ENCODE measurements around the gene USP6NL.
"Not testable (repeated sequence)": the region's sequence is repeated elsewhere in the genome, so short reads cannot be mapped to it uniquely, and the experiment has no call there.

Gene USP6NL

DNA sequence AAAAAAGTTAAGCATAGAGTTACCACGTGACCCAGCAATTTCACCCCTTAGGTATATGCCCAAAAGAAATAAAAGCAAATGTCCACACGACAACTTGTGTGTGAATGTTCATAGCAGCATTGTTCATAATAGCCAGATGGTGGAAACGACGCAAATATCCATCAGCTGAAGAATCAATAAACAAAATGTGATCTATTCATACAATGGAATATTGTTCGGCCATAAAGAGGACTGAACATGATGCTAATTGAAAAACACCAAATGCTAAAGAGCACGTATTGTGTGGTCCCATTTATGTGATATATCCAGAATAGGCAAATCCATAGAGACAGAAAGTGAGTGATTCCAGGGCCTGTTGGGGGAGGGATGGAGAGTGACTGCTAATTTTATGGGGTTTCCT is 18.3 kb upstream of the USP6NL start:
- TF ChIP-seq, protein P1, sequence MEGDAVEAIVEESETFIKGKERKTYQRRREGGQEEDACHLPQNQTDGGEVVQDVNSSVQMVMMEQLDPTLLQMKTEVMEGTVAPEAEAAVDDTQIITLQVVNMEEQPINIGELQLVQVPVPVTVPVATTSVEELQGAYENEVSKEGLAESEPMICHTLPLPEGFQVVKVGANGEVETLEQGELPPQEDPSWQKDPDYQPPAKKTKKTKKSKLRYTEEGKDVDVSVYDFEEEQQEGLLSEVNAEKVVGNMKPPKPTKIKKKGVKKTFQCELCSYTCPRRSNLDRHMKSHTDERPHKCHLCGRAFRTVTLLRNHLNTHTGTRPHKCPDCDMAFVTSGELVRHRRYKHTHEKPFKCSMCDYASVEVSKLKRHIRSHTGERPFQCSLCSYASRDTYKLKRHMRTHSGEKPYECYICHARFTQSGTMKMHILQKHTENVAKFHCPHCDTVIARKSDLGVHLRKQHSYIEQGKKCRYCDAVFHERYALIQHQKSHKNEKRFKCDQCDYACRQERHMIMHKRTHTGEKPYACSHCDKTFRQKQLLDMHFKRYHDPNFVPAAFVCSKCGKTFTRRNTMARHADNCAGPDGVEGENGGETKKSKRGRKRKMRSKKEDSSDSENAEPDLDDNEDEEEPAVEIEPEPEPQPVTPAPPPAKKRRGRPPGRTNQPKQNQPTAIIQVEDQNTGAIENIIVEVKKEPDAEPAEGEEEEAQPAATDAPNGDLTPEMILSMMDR (IDR thresholded peaks at IDR 0.05; ENCODE audit: insufficient read depth, low read length, poor library complexity, severe bottlenecking) = no peak
- Histone ChIP-seq H3K27me3 (replicated peaks; ENCODE audit: control insufficient read depth, insufficient read depth, low read length) (no peaks in the 10 kb centered on the region), H3K36me3 (ENCODE audit: control insufficient read depth, insufficient read depth, low read length) (no peaks in the 10 kb centered on the region), H3K4me3 (replicated peaks; ENCODE audit: low read depth, low read length) (no peak overlapping the region)
- DNase-seq (ENCODE audit: extremely low read depth, insufficient read length) = no peak

DNA sequence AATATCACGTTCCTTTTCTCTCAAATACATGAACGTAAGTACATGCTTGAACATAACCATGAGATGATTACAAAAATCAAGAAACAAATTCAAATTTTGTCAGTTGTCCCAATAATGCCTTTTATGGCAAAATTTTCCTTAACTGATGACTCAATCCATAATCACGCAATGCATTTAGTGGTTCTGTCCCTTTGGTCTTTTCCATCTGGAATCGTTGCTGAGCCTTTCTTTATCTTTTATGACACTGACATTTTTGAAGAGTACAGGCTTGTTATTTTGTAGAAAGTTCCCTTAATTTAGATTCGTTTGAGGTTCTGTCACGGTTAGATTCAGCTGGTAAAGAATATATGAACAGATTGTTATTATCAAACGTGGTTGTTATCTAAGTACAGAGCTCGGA is 16.5 kb upstream of the USP6NL start:
- H3K27me3 ChIP-seq (replicated peaks; ENCODE audit: control insufficient read depth, insufficient read depth, low read length); H3K36me3 ChIP-seq (ENCODE audit: control insufficient read depth, insufficient read depth, low read length); H3K4me3 ChIP-seq (replicated peaks; ENCODE audit: low read depth, low read length); DNase-seq (ENCODE audit: extremely low read depth, insufficient read length): not testable (repeated sequence)

DNA sequence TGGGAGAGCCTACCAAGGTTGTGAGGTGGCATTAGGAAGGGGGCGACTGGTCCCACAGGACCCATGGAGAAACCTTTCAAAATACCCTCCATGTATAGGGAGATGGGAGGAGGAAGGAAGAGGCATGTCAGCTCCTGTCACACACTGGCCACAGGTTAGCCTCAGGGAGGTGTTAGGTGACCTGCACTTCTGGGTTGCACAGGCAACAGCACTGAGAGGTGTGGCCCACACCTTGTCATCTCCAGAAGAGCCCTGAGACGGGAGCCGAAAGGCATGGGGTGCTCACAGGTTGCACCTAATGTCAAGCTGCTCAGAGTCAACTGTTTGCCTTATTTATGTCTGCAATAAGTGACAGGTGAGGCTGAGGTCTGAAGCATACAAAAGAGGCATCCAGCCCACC is 14.6 kb upstream of the USP6NL start:
- H3K36me3 ChIP-seq (ENCODE audit: control insufficient read depth, insufficient read depth, low read length) = no peaks in the 10 kb centered on the region
- no peaks in the 10 kb centered on the region for H3K27me3 ChIP-seq (replicated peaks; ENCODE audit: control insufficient read depth, insufficient read depth, low read length)
- no peak for DNase-seq (ENCODE audit: extremely low read depth, insufficient read length)
- TF ChIP-seq, protein P1 (IDR thresholded peaks at IDR 0.05; ENCODE audit: insufficient read depth, low read length, poor library complexity, severe bottlenecking) = no peak
- H3K4me3 ChIP-seq (replicated peaks; ENCODE audit: low read depth, low read length) = no peak overlapping the region

DNA sequence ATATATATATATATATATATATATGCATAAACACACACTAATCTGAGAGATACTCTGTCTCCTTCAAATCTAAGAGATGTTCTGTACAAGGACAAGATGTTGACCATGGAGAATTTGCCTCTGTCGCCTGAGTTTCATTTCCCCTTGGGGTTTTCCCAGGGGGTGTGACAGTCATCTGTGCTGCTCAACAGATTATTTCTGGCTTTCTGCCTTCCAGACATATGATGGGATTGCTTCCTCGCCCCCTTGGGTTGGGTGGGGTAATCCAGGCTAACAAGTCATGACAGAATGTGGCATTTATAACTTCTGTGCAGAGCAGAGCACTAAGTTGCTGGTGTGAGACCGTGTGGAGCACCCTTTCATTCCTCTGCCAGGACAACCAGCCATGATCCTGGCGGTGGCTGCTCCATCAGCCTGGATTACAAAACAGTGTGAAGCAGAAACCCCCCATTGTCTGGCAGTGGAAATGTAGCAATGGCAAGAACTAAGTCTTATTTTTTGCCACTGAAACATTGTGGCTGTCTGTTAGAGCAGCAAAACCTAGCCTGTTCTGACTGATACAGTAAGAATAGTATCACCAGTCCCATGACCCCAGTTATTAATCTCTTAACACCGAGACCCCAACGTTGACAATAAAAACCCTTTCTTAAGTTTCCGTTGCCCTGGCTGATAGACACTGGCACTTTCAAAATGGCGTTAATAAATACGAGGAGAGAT is 13.7 kb upstream of the USP6NL start:
- H3K4me3 ChIP-seq (replicated peaks; ENCODE audit: low read depth, low read length) = no peak overlapping the region
- no peaks in the 10 kb centered on the region for H3K36me3 ChIP-seq (ENCODE audit: control insufficient read depth, insufficient read depth, low read length)
- H3K27me3 ChIP-seq (replicated peaks; ENCODE audit: control insufficient read depth, insufficient read depth, low read length) = no peaks in the 10 kb centered on the region
- TF ChIP-seq, protein P1 (IDR thresholded peaks at IDR 0.05; ENCODE audit: insufficient read depth, low read length, poor library complexity, severe bottlenecking) = no peak
- no peak for DNase-seq (ENCODE audit: extremely low read depth, insufficient read length)

DNA sequence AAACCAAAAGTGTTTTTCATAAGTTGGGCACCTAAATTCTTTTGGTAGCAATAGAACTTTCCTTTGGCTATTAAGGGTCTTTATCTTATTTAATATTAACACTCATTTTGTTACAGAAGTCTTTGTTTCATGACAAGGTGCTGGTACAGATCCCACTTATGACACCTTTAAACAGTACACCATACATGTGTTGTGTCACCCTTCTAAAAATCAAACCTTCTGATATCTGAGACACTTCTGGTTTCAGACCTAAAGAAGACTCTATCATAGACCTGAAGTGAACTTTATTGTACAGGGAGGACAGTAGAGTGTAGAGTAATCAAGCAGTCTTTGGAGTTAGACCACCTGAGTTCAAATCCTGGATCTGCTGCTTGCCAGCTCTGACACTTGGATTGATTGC is 5.8 kb upstream of the USP6NL start:
- Histone ChIP-seq H3K36me3 (ENCODE audit: control insufficient read depth, insufficient read depth, low read length) (no peaks in the 10 kb centered on the region), H3K27me3 (replicated peaks; ENCODE audit: control insufficient read depth, insufficient read depth, low read length) (no peaks in the 10 kb centered on the region), H3K4me3 (replicated peaks; ENCODE audit: low read depth, low read length) (no peak overlapping the region)
- no peak for DNase-seq (ENCODE audit: extremely low read depth, insufficient read length)
- TF ChIP-seq, protein P1 (IDR thresholded peaks at IDR 0.05; ENCODE audit: insufficient read depth, low read length, poor library complexity, severe bottlenecking) = no peak

DNA sequence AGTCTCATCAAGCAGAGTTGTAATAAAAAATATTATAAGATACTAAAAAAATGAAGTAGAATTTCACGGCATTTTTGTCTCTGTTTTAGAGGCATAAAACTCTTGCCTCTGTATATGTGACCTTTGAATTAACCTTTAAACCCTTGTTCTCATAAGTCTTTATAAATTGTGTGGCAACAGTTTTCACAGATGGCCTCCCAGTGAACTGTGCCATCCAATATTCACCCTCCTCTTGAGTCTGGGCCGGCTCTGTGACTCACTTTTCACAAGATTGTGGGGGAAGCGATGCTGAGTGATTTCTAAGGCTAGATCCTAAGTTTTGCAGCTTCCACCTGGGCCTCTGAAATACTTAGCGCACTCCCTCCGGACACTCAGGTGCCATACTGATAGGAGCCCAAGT is 4.6 kb upstream of the USP6NL start:
- Histone ChIP-seq H3K4me3 (replicated peaks; ENCODE audit: low read depth, low read length) (no peak overlapping the region), H3K27me3 (replicated peaks; ENCODE audit: control insufficient read depth, insufficient read depth, low read length) (no peaks in the 10 kb centered on the region), H3K36me3 (ENCODE audit: control insufficient read depth, insufficient read depth, low read length) (no peaks in the 10 kb centered on the region)
- TF ChIP-seq, protein P1 (IDR thresholded peaks at IDR 0.05; ENCODE audit: insufficient read depth, low read length, poor library complexity, severe bottlenecking) = no peak
- no peak for DNase-seq (ENCODE audit: extremely low read depth, insufficient read length)

Data from GM06990 (cell line).